Renal cortex interstitium (tissue), 11 donors: Measurements from ENCODE around the gene CLIP2. TPM values are rescaled to one million over a fixed set of nuclear protein-coding genes. Genes with fewer than 3 reads are reported as not detected.
A peak's percentile ranks its signal among the peaks of the same experiment; 100 is the strongest.
"Not testable (repeated sequence)": the region's sequence is repeated elsewhere in the genome, so short reads cannot be mapped to it uniquely, and the experiment has no call there.

Source experiments
- DNase-seq, 11 donors: peaks; one replicate each; pipeline ENCODE4 v3.0.0-alpha.2; 2013; ENCODE audit warnings: low read depth in 9 of 11, low spot score in 4 of 11; ENCODE audit errors: extremely low read depth in 1 of 11
- polyA plus RNA-seq, 3 donors: library from polyadenylated mRNA; unstranded; fragments of 120-200 nt; gene quantifications; one replicate each; pipeline ENCODE4 v1.2.1, GENCODE V29; 2013; ENCODE audit not compliant: insufficient read length in 3 of 3

CLIP2 gene
- polyA plus RNA-seq, 3 donors, result 19.6 to 32.6 (median 28.7) TPM

- not testable (repeated sequence) for DNase-seq
Measured at GRCh38 chr7:74384086-74384485, 94.9 kb downstream of the CLIP2 start.

- not testable (repeated sequence) for DNase-seq
Measured at GRCh38 chr7:74384854-74385253, 95.6 kb downstream of the CLIP2 start.

- no peak for DNase-seq
Measured at GRCh38 chr7:74387606-74388005, 98.4 kb downstream of the CLIP2 start.

- no peak for DNase-seq
Measured at GRCh38 chr7:74388880-74389415, 99.7 kb downstream of the CLIP2 start.

- not testable (repeated sequence) for DNase-seq
Measured at GRCh38 chr7:74393722-74394121, 104.5 kb downstream of the CLIP2 start.

GRCh38 chr7:74394601-74395000 lies 105.4 kb downstream of the CLIP2 start:
- DNase-seq, result not testable (repeated sequence)

- DNase-seq, result no peak
Measured at GRCh38 chr7:74395745-74396311, 106.6 kb downstream of the CLIP2 start.

GRCh38 chr7:74396993-74397392 lies 107.8 kb downstream of the CLIP2 start:
- no peak for DNase-seq

GRCh38 chr7:74398426-74398825 lies 109.2 kb downstream of the CLIP2 start:
- no peak for DNase-seq

GRCh38 chr7:74399006-74399405 lies 109.8 kb downstream of the CLIP2 start:
- no peak for DNase-seq

- DNase-seq, result no peak
Measured at GRCh38 chr7:74400420-74401136, 111.4 kb downstream of the CLIP2 start.

GRCh38 chr7:74401137-74401859 lies 112.1 kb downstream of the CLIP2 start:
- peak in 8 of 11 donors; percentile 45 to 61 (median 58) for DNase-seq

- DNase-seq, result not testable (repeated sequence)
Measured at GRCh38 chr7:74402668-74403067, 113.5 kb downstream of the CLIP2 start.

- DNase-seq, result no peak
Measured at GRCh38 chr7:74403521-74404387, 114.5 kb downstream of the CLIP2 start.

GRCh38 chr7:74404388-74404700 lies 115.1 kb downstream of the CLIP2 start:
- DNase-seq, result no peak

GRCh38 chr7:74404741-74405140 lies 115.5 kb downstream of the CLIP2 start:
- DNase-seq, result no peak

GRCh38 chr7:74405191-74405898 lies 116.1 kb downstream of the CLIP2 start:
- DNase-seq, result peak in 2 of 11 donors; percentile 20 to 32

GRCh38 chr7:74405899-74406512 lies 116.8 kb downstream of the CLIP2 start:
- no peak for DNase-seq
